Measurements from ENCODE around the gene MYH3. TPM values are rescaled to one million over a fixed set of nuclear protein-coding genes. Genes with fewer than 3 reads are reported as not detected.
A peak's percentile ranks its signal among the peaks of the same experiment; 100 is the strongest.

The MYH3 gene
- total RNA-seq, 1 donor from 2014 or later = 2.1 TPM

- Mint-ChIP-seq H3K27me3 (ENCODE audit: unreplicated experiment) (peaks cover 6% of the 10 kb centered on the region), H3K36me3 (ENCODE audit: low read depth, unreplicated experiment) (no peaks in the 10 kb centered on the region)
Measured at GRCh38 chr17:10617120-10617505, 40.0 kb downstream of the MYH3 start.

GRCh38 chr17:10616502-10617119 is 40.5 kb downstream of the MYH3 start:
- Mint-ChIP-seq H3K36me3 (ENCODE audit: low read depth, unreplicated experiment) (no peaks in the 10 kb centered on the region), H3K9me3 (ENCODE audit: unreplicated experiment) (no peaks in the 10 kb centered on the region), H3K4me1 (ENCODE audit: unreplicated experiment) (no peaks in the 10 kb centered on the region), H3K4me3 (ENCODE audit: unreplicated experiment) (no peak overlapping the region), H3K27ac (ENCODE audit: unreplicated experiment) (no peak overlapping the region), H3K27me3 (ENCODE audit: unreplicated experiment) (peaks cover 5% of the 10 kb centered on the region)
- peak; percentile 100 for TF ChIP-seq CTCF (IDR thresholded peaks at IDR 0.05; ENCODE audit: unreplicated experiment)
- peak; percentile 93 for DNase-seq (ENCODE audit: low spot score)

More at GRCh38 chr17:10617120-10617505, 40.0 kb downstream of the MYH3 start:
- Mint-ChIP-seq H3K4me3 (ENCODE audit: unreplicated experiment) (no peak overlapping the region), H3K27ac (ENCODE audit: unreplicated experiment) (no peak overlapping the region), H3K9me3 (ENCODE audit: unreplicated experiment) (no peaks in the 10 kb centered on the region), H3K4me1 (ENCODE audit: unreplicated experiment) (no peaks in the 10 kb centered on the region)
- no peak for TF ChIP-seq CTCF (IDR thresholded peaks at IDR 0.05; ENCODE audit: unreplicated experiment)
- no peak for DNase-seq (ENCODE audit: low spot score)

- peak; percentile 91 for TF ChIP-seq CTCF (IDR thresholded peaks at IDR 0.05; ENCODE audit: unreplicated experiment)
- no peak overlapping the region for H3K4me3 Mint-ChIP-seq (ENCODE audit: unreplicated experiment)
- no peaks in the 10 kb centered on the region for H3K36me3 Mint-ChIP-seq (ENCODE audit: low read depth, unreplicated experiment)
- H3K27ac Mint-ChIP-seq (ENCODE audit: unreplicated experiment) = no peak overlapping the region
- peaks cover 1% of the 10 kb centered on the region for H3K27me3 Mint-ChIP-seq (ENCODE audit: unreplicated experiment)
- peak; percentile 77 for DNase-seq (ENCODE audit: low spot score)
- no peaks in the 10 kb centered on the region for H3K9me3 Mint-ChIP-seq (ENCODE audit: unreplicated experiment)
- no peaks in the 10 kb centered on the region for H3K4me1 Mint-ChIP-seq (ENCODE audit: unreplicated experiment)
Measured at GRCh38 chr17:10614536-10615155, 42.5 kb downstream of the MYH3 start.

- no peak overlapping the region for H3K27ac Mint-ChIP-seq (ENCODE audit: unreplicated experiment)
- no peaks in the 10 kb centered on the region for H3K4me1 Mint-ChIP-seq (ENCODE audit: unreplicated experiment)
- no peaks in the 10 kb centered on the region for H3K36me3 Mint-ChIP-seq (ENCODE audit: low read depth, unreplicated experiment)
- no peak for DNase-seq (ENCODE audit: low spot score)
- peaks cover 1% of the 10 kb centered on the region for H3K27me3 Mint-ChIP-seq (ENCODE audit: unreplicated experiment)
- H3K9me3 Mint-ChIP-seq (ENCODE audit: unreplicated experiment) = no peaks in the 10 kb centered on the region
- no peak overlapping the region for H3K4me3 Mint-ChIP-seq (ENCODE audit: unreplicated experiment)
- no peak for TF ChIP-seq CTCF (IDR thresholded peaks at IDR 0.05; ENCODE audit: unreplicated experiment)
Measured at GRCh38 chr17:10613775-10614513, 43.2 kb downstream of the MYH3 start.

All from endothelial cell (in vitro differentiated cells).